IMR-90 (cell line): ENCODE data around the gene LTBP1. TPM values are rescaled to one million over a fixed set of nuclear protein-coding genes. Genes with fewer than 3 reads are reported as not detected.

Source experiments
- ATAC-seq: fragments of 200-7000 bp; cut with Tn5 transposase; 2 replicates; pipeline ENCODE4 v1.9.1; 2020; ENCODE audit warnings: low read depth, mild to moderate bottlenecking, moderate library complexity
- BruUV-seq: library from RNA; stranded (reverse); fragments of 400-500 nt; replicated peaks from 2 replicates; lab custom pipeline; 2021; lab: Mats Ljungman, UMichigan
- CTCF ChIA-PET: fragments of 300-600 bp; formaldehyde crosslinking; extraction: SDS; loops from one replicate; lab custom pipeline; 2021; ENCODE audit warnings: antibody characterized with exemption; lab: Yijun Ruan, JAX
- POLR2A ChIA-PET: fragments of 300-600 bp; sonication (Branson Sonifier 250); formaldehyde crosslinking; loops from one replicate; lab custom pipeline; 2022; ENCODE audit warnings: antibody characterized with exemption; ENCODE audit not compliant: unreplicated experiment; lab: Charles Lee
- DNase-seq: peaks from one replicate; pipeline ENCODE4 v3.0.0; 2013
- H2AFZ ChIP-seq: replicated peaks from 2 replicates; pipeline ENCODE3; 2013; ENCODE audit warnings: low read length, mild to moderate bottlenecking; ENCODE audit not compliant: poor library complexity
- H2AK5ac ChIP-seq: 2 replicates; pipeline ENCODE4 v1.6.1; 2013; ENCODE audit warnings: low read depth, low read length, inconsistent platforms
- H2AK9ac ChIP-seq: replicated peaks from 2 replicates; pipeline ENCODE3; 2013; ENCODE audit warnings: mild to moderate bottlenecking, low read depth, low read length, moderate library complexity; ENCODE audit not compliant: poor library complexity
- H2BK120ac ChIP-seq: 2 replicates; pipeline ENCODE4 v1.6.1; 2013; ENCODE audit warnings: low read depth, low read length, inconsistent platforms
- H2BK15ac ChIP-seq: 3 replicates; pipeline ENCODE4 v1.6.1; 2013; ENCODE audit warnings: low read depth, low read length, inconsistent platforms
- H2BK20ac ChIP-seq: 2 replicates; pipeline ENCODE4 v1.6.1; 2013; ENCODE audit warnings: low read depth, mild to moderate bottlenecking, inconsistent platforms, low read length, moderate library complexity
- H2BK5ac ChIP-seq: 2 replicates; pipeline ENCODE4 v1.6.1; 2013; ENCODE audit warnings: mild to moderate bottlenecking, low read depth, low read length, inconsistent platforms; ENCODE audit not compliant: poor library complexity, severe bottlenecking
- H3K14ac ChIP-seq: replicated peaks from 2 replicates; pipeline ENCODE4 v1.6.1; 2013; ENCODE audit warnings: low read depth, low read length, inconsistent platforms
- H3K18ac ChIP-seq: 2 replicates; pipeline ENCODE4 v1.6.1; 2013; ENCODE audit warnings: low read depth, low read length, control low read depth
- H3K23ac ChIP-seq: 2 replicates; pipeline ENCODE4 v1.6.1; 2013; ENCODE audit warnings: low read depth, low read length, inconsistent platforms
- H3K27ac ChIP-seq: 2 replicates; pipeline ENCODE4 v1.5.1; 2013; ENCODE audit warnings: mild to moderate bottlenecking, control low read depth, low read length; ENCODE audit not compliant: insufficient read depth
- H3K27me3 ChIP-seq: 2 replicates; pipeline ENCODE4 v1.6.1; 2013; ENCODE audit warnings: low read length; ENCODE audit not compliant: control insufficient read depth, insufficient read depth
- H3K36me3 ChIP-seq: 2 replicates; pipeline ENCODE4 v1.6.1; 2013; ENCODE audit warnings: low read length, mixed read lengths; ENCODE audit not compliant: control insufficient read depth, insufficient read depth
- H3K4ac ChIP-seq: 2 replicates; pipeline ENCODE4 v1.6.1; 2013; ENCODE audit warnings: low read depth, low read length, inconsistent platforms
- H3K4me1 ChIP-seq: 2 replicates; pipeline ENCODE4 v1.6.1; 2013; ENCODE audit warnings: low read length, mixed read lengths; ENCODE audit not compliant: control insufficient read depth, insufficient read depth
- H3K4me2 ChIP-seq: 2 replicates; pipeline ENCODE4 v1.6.1; 2013; ENCODE audit warnings: low read depth, mild to moderate bottlenecking, control low read depth, low read length, moderate library complexity
- H3K4me3 ChIP-seq: 2 replicates; pipeline ENCODE4 v1.5.1; 2013; ENCODE audit warnings: low read depth, mild to moderate bottlenecking, control low read depth, low read length, moderate library complexity; ENCODE audit not compliant: insufficient read depth
- H3K56ac ChIP-seq: 2 replicates; pipeline ENCODE4 v1.6.1; 2013; ENCODE audit warnings: low read length, inconsistent platforms; ENCODE audit not compliant: insufficient read depth; ENCODE audit errors: extremely low read depth
- H3K79me1 ChIP-seq, 2 experiments: 2 replicates each; pipeline ENCODE4 v1.6.1; 2013; ENCODE audit warnings: low read length in 2 of 2, inconsistent platforms in 1 of 2, low read depth in 1 of 2
- H3K9ac ChIP-seq: 2 replicates; pipeline ENCODE4 v1.6.1; 2013; ENCODE audit warnings: low read depth, low read length, control low read depth
- H3K9me1 ChIP-seq: 2 replicates; pipeline ENCODE4 v1.6.1; 2013; ENCODE audit warnings: low read length, inconsistent platforms; ENCODE audit not compliant: insufficient read depth
- H3K9me3 ChIP-seq: 2 replicates; pipeline ENCODE4 v1.6.1; 2013; ENCODE audit warnings: low read length; ENCODE audit not compliant: control insufficient read depth, insufficient read depth
- H4K20me1 ChIP-seq: 2 replicates; pipeline ENCODE4 v1.6.1; 2013; ENCODE audit warnings: low read length, inconsistent platforms; ENCODE audit not compliant: insufficient read depth
- H4K5ac ChIP-seq: 2 replicates; pipeline ENCODE4 v1.6.1; 2013; ENCODE audit warnings: mild to moderate bottlenecking, low read depth, low read length, control low read depth
- H4K8ac ChIP-seq, 2 experiments: 2 replicates each; pipeline ENCODE4 v1.6.1; 2013; ENCODE audit warnings: low read depth in 2 of 2, low read length in 2 of 2, control low read depth in 1 of 2, inconsistent platforms in 1 of 2
- H4K91ac ChIP-seq: 2 replicates; pipeline ENCODE4 v1.6.1; 2013; ENCODE audit warnings: low read depth, low read length, inconsistent platforms; ENCODE audit not compliant: insufficient read depth
- BHLHE40 ChIP-seq: fragments of 150-350 bp; IDR thresholded peaks from 2 replicates; pipeline ENCODE4 v1.6.1; 2016; ENCODE audit warnings: mild to moderate bottlenecking, low read depth, low read length
- CEBPB ChIP-seq: IDR thresholded peaks from 2 replicates; pipeline ENCODE4 v1.6.1; 2012; ENCODE audit warnings: low read depth, low read length, improper control_type of control experiment
- ELK1 ChIP-seq: fragments of 150-350 bp; IDR thresholded peaks from 2 replicates; pipeline ENCODE4 v1.6.1; 2016; ENCODE audit warnings: low read depth, mild to moderate bottlenecking, low read length, moderate library complexity, borderline replicate concordance
- FOS ChIP-seq: fragments of 150-350 bp; IDR thresholded peaks from 2 replicates; pipeline ENCODE4 v1.6.1; 2016; ENCODE audit warnings: low read depth, low read length
- MAFK ChIP-seq: IDR thresholded peaks from 2 replicates; pipeline ENCODE4 v1.6.1; 2012; ENCODE audit warnings: low read depth, low read length, improper control_type of control experiment
- MXI1 ChIP-seq: IDR thresholded peaks from 2 replicates; pipeline ENCODE4 v1.6.1; 2012; ENCODE audit warnings: low read depth, mild to moderate bottlenecking, low read length, moderate library complexity, borderline replicate concordance
- RCOR1 ChIP-seq: IDR thresholded peaks from 2 replicates; pipeline ENCODE4 v1.6.1; 2012; ENCODE audit warnings: mild to moderate bottlenecking, low read length, improper control_type of control experiment; ENCODE audit not compliant: insufficient replicate concordance
- SMC3 ChIP-seq: fragments of 150-350 bp; IDR thresholded peaks from 2 replicates; pipeline ENCODE4 v1.6.1; 2016; ENCODE audit warnings: low read depth, mild to moderate bottlenecking, antibody characterized with exemption, low read length, moderate library complexity
- WGBS, 2 experiments: methylation state at CpG; one replicate each; pipeline versions ENCODE4 v1.1.5 to v1.1.7; 2013; ENCODE audit warnings: missing lambda C conversion rate in 2 of 2; ENCODE audit not compliant: insufficient read length in 1 of 2; ENCODE audit errors: extremely low coverage in 2 of 2; 5-methylcytosine and 5-hydroxymethylcytosine counted together
- dilution Hi-C: fragments of 300-500 bp; cut with HindIII; formaldehyde crosslinking; loops from one replicate; pipeline ENCODE4 v1.14.3; 2018; ENCODE audit warnings: low sequenced_read_pairs; ENCODE audit not compliant: unreplicated experiment
- in situ Hi-C: fragments of 300-500 bp; cut with MboI; formaldehyde crosslinking; loops from 3 replicates; pipeline ENCODE4 v1.14.3; 2019; ENCODE audit warnings: low sequenced_read_pairs, inconsistent platforms, mixed read lengths
- intact Hi-C: fragments of 100-400 bp; cut with micrococcal nuclease; formaldehyde crosslinking; loops from 2 replicates; pipeline ENCODE4 v1.10.0; 2022
- polyA plus RNA-seq, 3 experiments: library from polyadenylated mRNA; depleted of rRNA; stranded (reverse); fragments of >200 nt; gene quantifications; 2 replicates each; pipeline ENCODE4 v1.2.3, GENCODE V29; 2012; ENCODE audit warnings: low replicate concordance in 1 of 3
- total RNA-seq: library from RNA; depleted of rRNA; stranded (reverse); fragments of >200 nt; gene quantifications from 2 replicates; pipeline ENCODE4 v1.2.3, GENCODE V29; 2012

LTBP1 gene
- total and polyA plus RNA-seq, 2 of the 4 experiments (the other 2 are of a cell fraction): 235 to 326 TPM

- WGBS, 2 experiments: 25% methylated on average over 1 of the region's 1 CpG; no CpG with 5 or more reads in 1 of the 2 experiments
- POLR2A ChIA-PET: no interaction called here
- no peak overlapping the region for H2AK5ac ChIP-seq
Measured at GRCh38 chr2:33042265-33042664, 95.5 kb downstream of the LTBP1 start.

More at GRCh38 chr2:33042265-33042664, 95.5 kb downstream of the LTBP1 start:
- no peak overlapping the region for H3K4me3 ChIP-seq
- H4K20me1 ChIP-seq: no peaks in the 10 kb centered on the region
- H2AK9ac ChIP-seq: no peak overlapping the region
- peak overlapping the region in 1 of 2 experiments; percentile 74; a peak in 1 of 4 replicates for H4K8ac ChIP-seq
- H2BK5ac ChIP-seq: no peak overlapping the region
- no peaks in the 10 kb centered on the region; the same call in 1 of the 2 replicates for H3K9me1 ChIP-seq
- H3K9ac ChIP-seq: no peak overlapping the region
- H3K36me3 ChIP-seq: peaks cover 5% of the 10 kb centered on the region; the same call in 1 of the 2 replicates
- no peak overlapping the region for H2BK120ac ChIP-seq
- no peak overlapping the region for H3K4me2 ChIP-seq
- dilution Hi-C loops: no loop called here
- H2AFZ ChIP-seq: no peak overlapping the region
- H3K56ac ChIP-seq: no peak overlapping the region
- H2BK20ac ChIP-seq: no peak overlapping the region; the same call in 1 of the 2 replicates
- DNase-seq (no peak), ATAC-seq (no peak)
- H4K91ac ChIP-seq: no peak overlapping the region; the same call in 1 of the 2 replicates
- H3K79me1 ChIP-seq: peaks cover 7 to 27% of the 10 kb centered on the region in 2 experiments
- 0 out of 3 replicates have a peak overlapping the region, but pooled peaks have one; percentile 68 for H2BK15ac ChIP-seq
- no peak overlapping the region for H4K5ac ChIP-seq
- 0 out of 2 replicates have a peak overlapping the region, but pooled peaks have one; percentile 0 for H3K23ac ChIP-seq
- intact Hi-C loops: no loop called here
- no peak for TF ChIP-seq MAFK
- TF ChIP-seq RCOR1: no peak
- TF ChIP-seq MXI1: no peak
- TF ChIP-seq CEBPB: no peak
- no peak for TF ChIP-seq ELK1
- TF ChIP-seq FOS: no peak
- TF ChIP-seq BHLHE40: no peak
- no peak for TF ChIP-seq SMC3
- no peaks in the 10 kb centered on the region for H3K9me3 ChIP-seq
- H3K4ac ChIP-seq: no peak overlapping the region
- no peaks in the 10 kb centered on the region for H3K27me3 ChIP-seq
- no peak overlapping the region for H3K14ac ChIP-seq
- H3K18ac ChIP-seq: no peak overlapping the region
- no TSS peak for BruUV-seq
- H3K27ac ChIP-seq: no peak overlapping the region
- in situ Hi-C loops: loop anchor here (25.0 kb wide), 1 partner anchor 220 kb away; no protein-coding TSS in a partner anchor
- CTCF ChIA-PET: interaction anchor here (0.6 to 1.2 kb wide), 3 partner anchors 9 to 262 kb away, joined by 3 to 7 read pairs (median 4); no protein-coding TSS in a partner anchor
- no peaks in the 10 kb centered on the region for H3K4me1 ChIP-seq
